ACC112 (cell line): ENCODE measurements around the gene CACNA1A.
"Not testable (repeated sequence)": the region's sequence is repeated elsewhere in the genome, so short reads cannot be mapped to it uniquely, and the experiment has no call there.

Experiments
- H2AFZ ChIP-seq: fragments of 200-600 bp; sonication (generic); one replicate; pipeline ENCODE4 v1.6.0; 2017; ENCODE audit warnings: antibody characterized with exemption, low read length; ENCODE audit not compliant: unreplicated experiment
- H3K27ac ChIP-seq: fragments of 200-600 bp; sonication (generic); 2 replicates; pipeline ENCODE4 v1.5.1; 2014; ENCODE audit warnings: low read depth, mild to moderate bottlenecking, antibody characterized with exemption, low read length, moderate library complexity
- H3K27me3 ChIP-seq: fragments of 200-600 bp; sonication (generic); 2 replicates; pipeline ENCODE4 v1.6.1; 2014; ENCODE audit warnings: mild to moderate bottlenecking, antibody characterized with exemption, low read length, moderate library complexity, mixed read lengths; ENCODE audit not compliant: insufficient read depth
- H3K36me3 ChIP-seq: fragments of 200-600 bp; sonication (generic); 2 replicates; pipeline ENCODE4 v1.6.1; 2016; ENCODE audit warnings: mild to moderate bottlenecking, antibody characterized with exemption, low read length, moderate library complexity, mixed read lengths; ENCODE audit not compliant: insufficient read depth
- H3K4me1 ChIP-seq: fragments of 200-600 bp; sonication (generic); one replicate; pipeline ENCODE4 v1.6.1; 2016; ENCODE audit warnings: low read length, mixed read lengths; ENCODE audit not compliant: insufficient read depth, unreplicated experiment, control insufficient read depth
- H3K4me3 ChIP-seq: fragments of 200-600 bp; sonication (generic); 2 replicates; pipeline ENCODE4 v1.5.1; 2014; ENCODE audit warnings: mild to moderate bottlenecking, low read depth, low read length
- H3K79me2 ChIP-seq: fragments of 200-600 bp; sonication (generic); one replicate; pipeline ENCODE4 v1.6.0; 2016; ENCODE audit warnings: low read length; ENCODE audit not compliant: control insufficient read depth, unreplicated experiment, insufficient read depth

The CACNA1A gene

DNA sequence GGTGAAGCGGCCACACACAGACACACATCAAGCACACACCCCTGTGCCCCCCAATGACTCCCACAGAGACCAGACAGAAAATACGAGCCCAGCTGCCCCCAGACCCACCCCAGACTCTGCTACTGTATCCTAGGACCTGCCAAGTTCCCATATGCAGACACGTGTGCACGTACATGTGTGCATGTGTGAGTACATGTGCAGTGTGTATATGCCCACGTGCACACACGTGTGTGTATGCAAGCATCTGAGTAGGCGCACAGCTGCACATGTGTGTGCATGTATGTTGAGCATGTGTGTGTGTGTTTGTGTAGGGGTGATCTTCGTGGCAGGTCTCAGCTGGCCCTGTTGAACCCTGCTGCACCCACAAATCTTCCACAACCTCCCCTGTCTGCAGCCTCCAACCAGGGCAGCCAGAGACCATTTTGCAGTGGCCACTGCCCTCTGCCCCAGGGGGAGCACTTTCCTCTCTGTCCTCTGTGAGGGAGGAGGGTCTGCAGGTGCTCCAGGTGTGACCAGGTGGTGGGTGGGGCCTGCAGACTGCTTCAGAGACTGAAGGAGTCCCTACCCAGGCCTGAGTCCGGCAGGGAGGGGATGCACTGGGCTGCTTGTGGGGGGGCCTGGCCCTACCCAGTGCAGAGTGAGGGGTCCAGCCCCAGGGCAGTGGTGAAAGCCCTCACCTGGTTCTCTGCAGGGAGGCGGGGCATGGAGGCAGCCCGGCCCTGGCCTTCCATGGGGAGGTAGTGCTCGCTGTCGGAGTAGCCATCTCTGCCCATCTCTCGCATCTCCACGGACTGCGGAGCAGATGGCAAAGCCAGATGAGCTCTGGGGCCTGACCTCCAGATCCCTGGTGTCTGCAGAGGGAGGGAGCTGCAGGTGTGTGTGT, 294.6 kb downstream of the CACNA1A start:
- H3K36me3 ChIP-seq, result no peaks in the 10 kb centered on the region
- peaks cover 3% of the 10 kb centered on the region for H3K4me1 ChIP-seq
- no peak overlapping the region for H3K4me3 ChIP-seq
- no peak overlapping the region for H3K27ac ChIP-seq
- H3K27me3 ChIP-seq, result no peaks in the 10 kb centered on the region
- H3K79me2 ChIP-seq, result no peaks in the 10 kb centered on the region
- H2AFZ ChIP-seq, result no peak overlapping the region

DNA sequence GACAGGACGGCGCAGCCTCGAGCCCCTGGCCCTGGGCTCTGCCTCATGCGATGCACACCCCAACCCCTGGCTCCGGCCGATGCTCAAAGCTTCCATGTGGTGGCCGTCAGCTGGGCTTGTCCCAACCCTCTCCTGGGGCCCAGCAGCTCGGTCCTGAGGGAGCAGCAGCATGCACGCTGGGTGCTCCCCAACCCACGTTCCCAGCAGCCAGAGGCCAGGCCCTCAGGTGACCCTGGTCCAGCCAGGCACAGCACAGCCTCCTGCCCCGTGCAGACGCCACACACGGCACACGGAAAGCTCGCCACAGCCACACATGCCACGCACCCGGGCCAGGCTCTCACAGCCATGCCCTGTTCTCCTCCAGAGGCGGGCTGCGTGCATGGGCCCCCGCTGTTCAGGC, 295.3 kb downstream of the CACNA1A start:
- Histone ChIP-seq H3K4me3 (no peak overlapping the region), H3K36me3 (no peaks in the 10 kb centered on the region), H2AFZ (no peak overlapping the region), H3K27me3 (no peaks in the 10 kb centered on the region), H3K27ac (no peak overlapping the region), H3K4me1 (peaks cover 3% of the 10 kb centered on the region), H3K79me2 (no peaks in the 10 kb centered on the region)

DNA sequence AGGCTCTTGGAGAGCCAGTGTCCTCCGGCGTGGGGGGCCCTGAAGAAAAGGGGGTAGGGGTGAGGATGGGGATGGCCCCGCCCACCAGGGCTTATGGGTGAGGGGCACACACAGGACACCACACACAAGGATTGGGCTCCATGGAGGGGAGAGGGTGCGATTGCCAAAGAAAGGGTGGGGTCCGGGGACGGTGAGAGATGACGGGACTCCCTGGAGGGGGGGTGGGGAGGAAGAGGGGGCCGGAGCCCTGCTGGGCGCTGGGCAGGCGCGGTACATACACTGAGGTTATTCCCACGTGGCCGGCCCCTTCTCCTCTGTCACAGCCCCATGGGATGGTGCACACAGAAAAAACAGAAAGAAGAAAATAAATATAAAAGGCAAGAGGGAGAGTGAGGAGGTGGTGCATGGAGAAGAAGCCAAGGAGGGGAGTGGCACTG, 295.9 kb downstream of the CACNA1A start:
- no peak overlapping the region for H2AFZ ChIP-seq
- no peak overlapping the region for H3K4me3 ChIP-seq
- no peaks in the 10 kb centered on the region for H3K27me3 ChIP-seq
- H3K79me2 ChIP-seq, result no peaks in the 10 kb centered on the region
- peaks cover 3% of the 10 kb centered on the region for H3K4me1 ChIP-seq
- no peaks in the 10 kb centered on the region for H3K36me3 ChIP-seq
- H3K27ac ChIP-seq, result no peak overlapping the region

DNA sequence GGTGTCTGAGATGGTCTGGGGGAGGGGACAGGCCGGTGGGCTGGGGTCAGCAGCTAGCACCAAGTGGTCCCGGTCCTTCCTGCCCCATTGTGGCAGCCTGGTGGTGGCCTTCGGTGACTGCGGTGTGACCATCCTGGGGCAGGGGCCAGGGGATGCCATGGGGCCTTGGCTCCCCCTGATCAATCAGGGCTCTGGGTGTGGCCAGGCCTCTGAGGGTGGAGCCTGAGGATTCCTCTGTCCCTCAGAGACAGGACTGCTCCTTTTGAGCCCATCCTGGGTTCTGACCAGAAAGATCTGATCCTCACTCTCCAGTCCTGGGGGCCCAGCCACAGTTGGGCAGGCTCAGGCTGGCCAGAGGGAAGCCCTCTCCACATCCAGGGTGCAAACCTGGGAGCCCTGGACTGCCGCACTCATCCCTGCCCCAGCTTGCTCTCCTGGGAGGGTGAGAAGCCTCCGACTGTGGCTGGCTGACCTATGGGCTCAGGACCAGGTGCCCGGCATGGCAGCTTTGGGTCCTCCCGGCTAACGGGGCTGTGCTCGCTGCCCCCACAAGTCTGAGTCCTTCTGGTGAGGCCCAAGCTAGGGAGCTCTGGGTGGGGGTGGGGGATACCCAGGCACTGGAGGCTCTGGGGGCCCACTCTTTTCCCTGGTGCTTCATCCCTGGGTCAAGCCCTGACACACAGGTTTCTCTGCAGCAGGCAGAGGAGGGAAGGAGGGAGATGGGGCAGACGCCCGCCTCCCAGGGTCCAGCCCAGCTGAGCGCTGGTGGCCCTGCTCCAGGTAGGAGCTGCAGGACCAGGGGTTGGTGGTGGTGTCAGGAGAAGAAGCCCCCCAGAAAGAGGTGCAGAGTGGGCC, 296.6 kb downstream of the CACNA1A start:
- Histone ChIP-seq H3K4me3 (no peak overlapping the region), H3K36me3 (no peaks in the 10 kb centered on the region), H3K27ac (no peak overlapping the region), H2AFZ (no peak overlapping the region), H3K4me1 (peaks cover 3% of the 10 kb centered on the region), H3K27me3 (no peaks in the 10 kb centered on the region), H3K79me2 (no peaks in the 10 kb centered on the region)

DNA sequence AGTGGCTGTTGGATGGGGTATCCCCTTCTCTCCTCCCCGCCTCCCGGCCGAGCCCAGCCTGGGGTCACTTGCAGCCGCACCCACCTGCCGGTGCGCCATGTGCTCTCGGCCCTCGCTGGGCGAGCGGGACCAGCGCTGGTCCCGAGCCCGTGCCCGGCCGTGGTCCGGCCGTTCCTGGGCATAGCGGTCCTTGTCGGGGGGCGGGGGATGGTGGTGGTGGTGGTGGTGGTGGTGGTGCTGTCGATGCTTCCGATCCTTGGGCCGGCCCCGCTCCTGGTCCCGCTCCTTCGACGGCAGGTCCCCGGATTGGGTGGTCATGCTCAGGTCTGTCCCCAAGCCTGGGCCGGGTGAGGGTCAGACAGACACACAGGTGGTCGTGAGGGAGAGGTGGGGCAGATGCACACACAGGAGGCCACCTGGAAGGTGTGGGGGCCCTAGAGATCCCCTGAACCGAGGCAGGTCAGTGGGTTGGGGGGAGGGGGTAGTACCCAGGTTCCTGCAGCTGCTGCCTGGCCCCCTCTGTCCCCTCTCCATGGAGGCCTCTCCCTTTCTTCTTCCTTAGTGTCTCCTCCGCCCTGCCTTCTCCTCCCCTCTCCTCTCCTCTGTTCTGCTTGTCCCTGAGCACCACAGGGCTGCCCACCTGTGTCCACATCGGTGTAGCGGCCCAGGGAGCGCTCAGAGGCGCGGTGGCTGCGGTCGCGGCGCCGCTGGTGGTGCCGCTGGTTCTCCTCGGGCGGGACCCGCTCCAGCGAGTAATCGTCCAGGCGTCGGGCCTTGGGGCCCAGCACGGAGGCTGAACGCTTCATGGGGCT, 297.4 kb downstream of the CACNA1A start:
- Histone ChIP-seq H3K79me2 (no peaks in the 10 kb centered on the region), H3K4me1 (peaks cover 3% of the 10 kb centered on the region), H3K36me3 (no peaks in the 10 kb centered on the region), H3K4me3 (peak overlapping the region; percentile 65; the same call in 1 of the 2 replicates), H3K27me3 (no peaks in the 10 kb centered on the region), H3K27ac (peak overlapping the region; percentile 84; the same call in 1 of the 2 replicates), H2AFZ (no peak overlapping the region)

- Histone ChIP-seq H3K79me2 (no peaks in the 10 kb centered on the region), H3K4me3 (peak overlapping the region; percentile 75), H3K36me3 (no peaks in the 10 kb centered on the region), H3K4me1 (peaks cover 3% of the 10 kb centered on the region), H2AFZ (peak overlapping the region; percentile 68), H3K27ac (peak overlapping the region; percentile 84), H3K27me3 (no peaks in the 10 kb centered on the region)
Measured at GRCh38 chr19:13207846-13208671, 298.2 kb downstream of the CACNA1A start.

DNA sequence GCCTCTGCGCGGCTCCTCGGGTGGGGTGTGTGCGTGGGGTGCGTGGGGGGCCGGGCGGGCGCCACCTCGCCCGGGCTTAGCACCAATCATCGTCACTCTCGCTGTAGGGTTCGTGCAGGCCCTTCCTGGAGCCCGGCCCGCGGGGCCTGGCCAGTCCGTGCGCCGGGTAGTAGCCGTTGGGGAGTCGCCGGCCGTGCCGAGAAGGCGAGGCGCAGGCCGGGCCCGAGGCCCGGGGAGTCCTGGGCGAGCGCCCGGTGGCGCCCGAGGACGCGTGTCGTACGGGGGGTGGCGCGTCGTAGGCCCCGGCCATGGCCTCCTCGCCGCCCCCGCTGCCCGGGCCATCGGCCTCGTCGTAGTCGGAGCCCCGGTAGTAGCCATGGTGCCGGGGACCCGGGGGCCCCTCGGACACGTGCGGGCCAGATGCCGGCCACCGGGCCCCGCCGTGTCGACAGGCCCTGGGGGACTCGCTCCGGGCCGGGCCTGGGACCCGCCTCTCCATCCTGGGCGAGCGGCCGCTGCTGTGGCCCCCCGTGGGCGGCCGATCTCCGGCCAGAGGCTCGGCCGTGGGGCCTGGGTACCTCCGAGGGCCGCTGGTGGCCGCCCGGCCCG, 298.9 kb downstream of the CACNA1A start:
- Histone ChIP-seq H3K27me3 (no peaks in the 10 kb centered on the region), H3K27ac (peak overlapping the region; percentile 84), H3K4me3 (peak overlapping the region; percentile 75), H3K79me2 (no peaks in the 10 kb centered on the region), H2AFZ (peak overlapping the region; percentile 32), H3K4me1 (peaks cover 3% of the 10 kb centered on the region), H3K36me3 (no peaks in the 10 kb centered on the region)

DNA sequence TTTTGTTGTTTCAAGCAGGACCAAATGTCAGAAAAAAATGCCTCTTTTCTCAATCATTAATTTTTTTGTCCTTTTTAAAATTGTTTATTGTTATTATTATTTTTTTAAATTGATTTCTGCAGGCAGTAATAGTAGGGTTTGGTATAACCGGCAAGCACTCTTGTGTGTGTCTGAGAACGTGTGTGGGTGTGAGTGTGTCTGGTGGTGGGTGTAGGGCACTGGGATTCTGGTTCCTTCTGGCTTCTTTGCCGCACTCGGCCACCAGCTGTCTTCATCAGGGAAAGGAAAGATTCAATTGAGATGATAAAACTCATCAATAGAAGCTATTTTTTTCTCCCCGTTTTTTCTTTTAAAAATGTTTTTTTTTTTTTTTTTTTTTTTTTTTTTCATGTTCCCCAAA, 299.7 kb downstream of the CACNA1A start:
- Histone ChIP-seq H2AFZ (no peak overlapping the region), H3K4me3 (peak overlapping the region; percentile 75), H3K4me1 (peaks cover 3% of the 10 kb centered on the region), H3K79me2 (no peaks in the 10 kb centered on the region), H3K27me3 (no peaks in the 10 kb centered on the region), H3K36me3 (no peaks in the 10 kb centered on the region), H3K27ac (peak overlapping the region; percentile 84)

DNA sequence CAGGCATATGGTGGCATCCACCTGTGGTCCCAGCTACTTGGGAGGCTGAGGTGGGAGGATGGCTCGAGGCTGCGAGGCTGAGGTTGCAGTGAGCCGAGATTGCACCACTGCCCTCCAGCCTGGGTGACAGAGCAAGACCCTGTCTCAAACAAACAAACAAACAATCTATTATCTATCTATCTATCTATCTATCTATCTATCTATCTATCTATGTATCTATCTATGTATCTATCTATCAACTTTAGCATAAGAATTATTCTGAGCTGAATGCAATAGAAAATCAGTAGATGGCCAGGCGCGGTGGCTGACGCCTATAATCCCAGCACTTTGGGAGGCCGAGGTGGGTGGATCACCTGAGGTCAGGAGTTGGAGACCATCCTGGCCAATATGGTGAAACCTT, 304.2 kb downstream of the CACNA1A start:
- H3K36me3 ChIP-seq, H3K4me1 ChIP-seq, H3K27me3 ChIP-seq, H3K27ac ChIP-seq, H3K79me2 ChIP-seq, H2AFZ ChIP-seq, H3K4me3 ChIP-seq: not testable (repeated sequence)
